ENCODE results near the gene PPP6R2. TPM values are rescaled to one million over a fixed set of nuclear protein-coding genes. Genes with fewer than 3 reads are reported as not detected.

Gene PPP6R2
- total and polyA plus RNA-seq, 9 of the 15 experiments (the other 6 are each of a cell fraction or from before 2014, with no cell fraction given) = 0.32 to 39.8 (median 21.4) TPM

- intact Hi-C loops (cut with micrococcal nuclease) (no loop called here), in situ Hi-C loops (cut with MboI) (no loop called here)
- peaks cover 14 to 73% of the 10 kb centered on the region in 2 experiments; a peak in 3 of 5 replicates for H3K4me1 ChIP-seq (replicated peaks in 1 of 2; ENCODE audit: control insufficient read depth in 2 of 2, insufficient read depth in 2 of 2, low read length in 2 of 2)
- 0 out of 2 replicates have a peak, but pooled peaks have one; percentile 11 for TF ChIP-seq HNRNPL (IDR thresholded peaks at IDR 0.05; ENCODE audit: low read depth, low read length)
- TF ChIP-seq FOXA1 (IDR thresholded peaks at IDR 0.05; ENCODE audit: borderline replicate concordance) = no peak
- H3K27me3 ChIP-seq (ENCODE audit: control insufficient read depth in 2 of 2, insufficient read depth in 2 of 2, low read length in 2 of 2) = no peaks in the 10 kb centered on the region
- H3K27ac ChIP-seq (ENCODE audit: extremely low read depth, low read depth, low read length) = no peak overlapping the region
- no peaks in the 10 kb centered on the region for H3K9me1 ChIP-seq (ENCODE audit: control insufficient read depth, insufficient read depth, low read length)
- FAIRE-seq (no peak), ATAC-seq (no peak), DNase-seq (ENCODE audit: extremely low read depth in 1 of 4, low spot score in 3 of 4) (peak in 1 of 4 experiments; percentile 24)
- no peaks in the 10 kb centered on the region for H4K20me1 ChIP-seq (replicated peaks; ENCODE audit: control insufficient read depth, insufficient read depth, low read length)
- H3K36me3 ChIP-seq (ENCODE audit: control insufficient read depth, insufficient read depth, low read length) = no peaks in the 10 kb centered on the region; the same call in 2 of the 3 replicates
- no peak overlapping the region for H3K4me3 ChIP-seq
- H3K9me3 ChIP-seq (replicated peaks; ENCODE audit: control insufficient read depth, insufficient read depth, low read depth, low read length) = no peaks in the 10 kb centered on the region
- BruUV-seq (replicated peaks) = no TSS peak
- ChIA-PET POLR2A (interaction anchor here (0.8 to 1.1 kb wide), 2 partner anchors 12 to 20 kb away, joined by 3 to 4 read pairs; no protein-coding TSS in a partner anchor), CTCF (ENCODE audit: low intra/inter-chr PET ratio) (no interaction called here)
- peaks cover 52% of the 10 kb centered on the region for H3K79me2 ChIP-seq (ENCODE audit: control insufficient read depth, insufficient read depth, low read length)
- H3K4me2 ChIP-seq (ENCODE audit: insufficient read depth, low read length) = no peak overlapping the region
- WGBS (ENCODE audit: insufficient coverage, low coverage, missing lambda C conversion rate) = 89% methylated on average over 7 of the region's 93 CpGs
- no peak overlapping the region for H3K9ac ChIP-seq (ENCODE audit: insufficient read depth in 1 of 2, low read depth in 2 of 2, low read length in 2 of 2)
- H2AFZ ChIP-seq (ENCODE audit: low read depth, low read length) = no peak overlapping the region
Observed at GRCh38 chr22:50299785-50300619, 43.1 kb upstream of the PPP6R2 start.

GRCh38 chr22:50300620-50301257 is 42.4 kb upstream of the PPP6R2 start:
- H3K79me2 ChIP-seq (ENCODE audit: control insufficient read depth, insufficient read depth, low read length) = peaks cover 56% of the 10 kb centered on the region
- H3K36me3 ChIP-seq (ENCODE audit: control insufficient read depth, insufficient read depth, low read length) = no peaks in the 10 kb centered on the region
- H4K20me1 ChIP-seq (replicated peaks; ENCODE audit: control insufficient read depth, insufficient read depth, low read length) = no peaks in the 10 kb centered on the region
- H3K27ac ChIP-seq (ENCODE audit: extremely low read depth, low read depth, low read length) = no peak overlapping the region
- DNase-seq (ENCODE audit: extremely low read depth in 1 of 4, low spot score in 3 of 4) = no peak
- no peaks in the 10 kb centered on the region for H3K9me3 ChIP-seq (replicated peaks; ENCODE audit: control insufficient read depth, insufficient read depth, low read depth, low read length)
- no peak for FAIRE-seq
- peak overlapping the region in 1 of 2 experiments; percentile 9; a peak in 1 of 4 replicates for H3K9ac ChIP-seq (ENCODE audit: insufficient read depth in 1 of 2, low read depth in 2 of 2, low read length in 2 of 2)
- H3K4me2 ChIP-seq (ENCODE audit: insufficient read depth, low read length) = no peak overlapping the region
- no TSS peak for BruUV-seq (replicated peaks)
- no peak overlapping the region for H3K4me3 ChIP-seq
- ChIA-PET POLR2A (interaction anchor here (0.8 to 1.1 kb wide), 2 partner anchors 13 to 20 kb away, joined by 3 to 4 read pairs; no protein-coding TSS in a partner anchor), CTCF (ENCODE audit: low intra/inter-chr PET ratio) (no interaction called here)
- peaks cover 22 to 80% of the 10 kb centered on the region in 2 experiments; a peak in 3 of 5 replicates for H3K4me1 ChIP-seq (replicated peaks in 1 of 2; ENCODE audit: control insufficient read depth in 2 of 2, insufficient read depth in 2 of 2, low read length in 2 of 2)
- no peaks in the 10 kb centered on the region for H3K27me3 ChIP-seq (ENCODE audit: control insufficient read depth in 2 of 2, insufficient read depth in 2 of 2, low read length in 2 of 2)
- in situ Hi-C loops (cut with MboI) = no loop called here
- no peaks in the 10 kb centered on the region for H3K9me1 ChIP-seq (ENCODE audit: control insufficient read depth, insufficient read depth, low read length)
- ATAC-seq = no peak
- intact Hi-C loops (cut with micrococcal nuclease) = no loop called here
- no peak overlapping the region for H2AFZ ChIP-seq (ENCODE audit: low read depth, low read length)
- WGBS (ENCODE audit: insufficient coverage, low coverage, missing lambda C conversion rate) = 91% methylated on average over 10 of the region's 14 CpGs
- no peak for TF ChIP-seq FOXJ2 (tag; IDR thresholded peaks at IDR 0.05)
- TF ChIP-seq NR2F6 (CRISPR knock-in tag; IDR thresholded peaks at IDR 0.05) = no peak
- no peak for TF ChIP-seq ZNF197 (CRISPR knock-in tag; IDR thresholded peaks at IDR 0.05; ENCODE audit: low read depth)
- no peak for TF ChIP-seq HNRNPLL (IDR thresholded peaks at IDR 0.05; ENCODE audit: low read depth, low read length, poor library complexity, severe bottlenecking)
- TF ChIP-seq NR3C1 (CRISPR knock-in tag; IDR thresholded peaks at IDR 0.05) = no peak
- TF ChIP-seq ZNF24 (IDR thresholded peaks at IDR 0.05) = no peak
- no peak for TF ChIP-seq RFX1 (IDR thresholded peaks at IDR 0.05)
- TF ChIP-seq EP300 (IDR thresholded peaks at IDR 0.05; ENCODE audit: low read length) = no peak
- no peak for TF ChIP-seq MAFK (IDR thresholded peaks at IDR 0.05; ENCODE audit: low read length)
- TF ChIP-seq EGR1 (conservative IDR thresholded peaks at IDR 0.05) = no peak
- no peak for TF ChIP-seq SMAD3 (CRISPR knock-in tag; conservative IDR thresholded peaks at IDR 0.05)
- TF ChIP-seq MBD2 (IDR thresholded peaks at IDR 0.05; ENCODE audit: borderline replicate concordance, low read depth) = no peak
- TF ChIP-seq, protein P1, sequence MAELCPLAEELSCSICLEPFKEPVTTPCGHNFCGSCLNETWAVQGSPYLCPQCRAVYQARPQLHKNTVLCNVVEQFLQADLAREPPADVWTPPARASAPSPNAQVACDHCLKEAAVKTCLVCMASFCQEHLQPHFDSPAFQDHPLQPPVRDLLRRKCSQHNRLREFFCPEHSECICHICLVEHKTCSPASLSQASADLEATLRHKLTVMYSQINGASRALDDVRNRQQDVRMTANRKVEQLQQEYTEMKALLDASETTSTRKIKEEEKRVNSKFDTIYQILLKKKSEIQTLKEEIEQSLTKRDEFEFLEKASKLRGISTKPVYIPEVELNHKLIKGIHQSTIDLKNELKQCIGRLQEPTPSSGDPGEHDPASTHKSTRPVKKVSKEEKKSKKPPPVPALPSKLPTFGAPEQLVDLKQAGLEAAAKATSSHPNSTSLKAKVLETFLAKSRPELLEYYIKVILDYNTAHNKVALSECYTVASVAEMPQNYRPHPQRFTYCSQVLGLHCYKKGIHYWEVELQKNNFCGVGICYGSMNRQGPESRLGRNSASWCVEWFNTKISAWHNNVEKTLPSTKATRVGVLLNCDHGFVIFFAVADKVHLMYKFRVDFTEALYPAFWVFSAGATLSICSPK (IDR thresholded peaks at IDR 0.05; ENCODE audit: borderline replicate concordance) = no peak
